ENCODE measurements around the gene ZNF227. TPM values are rescaled to one million over a fixed set of nuclear protein-coding genes. Genes with fewer than 3 reads are reported as not detected.
"Not testable (repeated sequence)": the region's sequence is repeated elsewhere in the genome, so short reads cannot be mapped to it uniquely, and the experiment has no call there.

The ZNF227 gene
- total RNA-seq, result 14.4 and 18.6 TPM in 2 replicates

DNA sequence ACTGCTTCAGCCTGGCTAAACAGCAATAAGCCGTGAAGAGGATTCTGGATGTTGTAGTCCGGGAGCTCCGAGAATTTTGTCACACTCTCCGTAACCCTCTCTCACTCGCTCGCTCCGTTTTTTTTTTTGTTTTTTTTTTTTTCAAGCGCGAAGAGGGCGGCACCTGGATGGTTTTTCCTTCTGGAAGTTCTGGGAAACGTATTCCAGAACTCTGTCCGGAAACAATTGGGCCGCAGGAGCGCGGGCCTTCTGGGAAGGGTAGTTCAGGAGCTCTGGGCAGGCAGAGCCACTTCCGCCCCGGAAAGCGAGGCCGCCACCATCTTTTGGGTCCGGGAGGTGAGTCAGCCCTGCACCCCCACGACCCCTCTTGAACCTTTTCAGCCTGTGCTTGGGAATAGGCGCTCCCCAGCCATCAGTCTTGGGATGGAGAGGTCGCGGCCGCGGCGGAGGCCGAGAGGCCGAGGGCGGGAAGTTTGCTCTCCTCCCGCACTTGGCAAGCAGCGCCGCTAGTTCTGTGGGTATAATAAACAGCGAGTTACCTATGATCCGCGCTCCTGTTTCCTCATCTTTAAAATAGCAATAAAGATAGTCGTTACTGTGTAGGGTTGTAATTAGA, at the start of gene ZNF227:
Gene ZNF227 (plus strand): TSS at position 283 of the 616 bp plus-strand sequence. CDS start 5,261 bp downstream, outside the sequence.
- peak; percentile 92 to 96 for DNase-seq (ENCODE audit: low read depth in 2 of 2)

DNA sequence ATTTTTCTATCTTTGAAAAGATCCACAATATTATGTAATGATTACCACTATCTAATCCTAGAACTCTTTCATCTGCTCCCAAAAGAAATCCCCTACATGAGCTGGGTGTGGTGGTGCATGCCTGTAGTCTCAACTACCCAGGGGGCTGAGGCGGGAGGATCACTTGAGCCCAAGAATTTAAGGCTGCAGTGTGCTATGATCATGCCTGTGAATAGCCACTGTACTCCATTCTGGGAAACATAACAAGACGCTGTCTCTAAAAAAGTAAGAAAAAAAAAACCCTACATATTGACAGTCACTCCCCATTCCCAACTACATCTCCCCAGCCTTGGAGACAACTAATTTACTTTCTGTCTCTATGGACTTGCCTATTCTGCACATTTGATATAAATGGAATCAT, 48.5 kb upstream of the ZNF227 start:
- DNase-seq (ENCODE audit: low read depth in 2 of 2), result no peak

DNA sequence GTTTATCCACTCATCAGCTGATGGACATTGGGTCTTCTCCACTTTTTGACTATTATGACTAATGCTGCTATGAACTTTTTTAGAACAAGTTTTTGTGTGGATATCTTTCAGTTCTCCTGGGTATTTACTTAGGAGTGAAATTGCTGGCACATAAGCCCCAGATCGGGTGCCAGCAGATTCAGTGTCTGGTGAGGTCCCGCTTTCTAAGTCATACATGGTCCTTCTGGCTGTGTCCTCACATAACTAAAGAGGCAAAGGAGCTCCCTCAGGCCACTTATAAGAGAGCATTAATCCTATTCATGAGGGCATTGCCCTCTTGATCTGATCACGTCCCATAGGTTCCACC, 48.0 kb upstream of the ZNF227 start:
- no peak for DNase-seq (ENCODE audit: low read depth in 2 of 2)

GRCh38 chr19:44164673-44165512, 47.4 kb upstream of the ZNF227 start, which contains the start of gene ZNF226:
Gene ZNF226 (plus strand): TSS chr19:44165100. CDS start chr19:44170081, 4,981 bp downstream.
- DNase-seq (ENCODE audit: low read depth in 2 of 2), result peak; percentile 99

DNA sequence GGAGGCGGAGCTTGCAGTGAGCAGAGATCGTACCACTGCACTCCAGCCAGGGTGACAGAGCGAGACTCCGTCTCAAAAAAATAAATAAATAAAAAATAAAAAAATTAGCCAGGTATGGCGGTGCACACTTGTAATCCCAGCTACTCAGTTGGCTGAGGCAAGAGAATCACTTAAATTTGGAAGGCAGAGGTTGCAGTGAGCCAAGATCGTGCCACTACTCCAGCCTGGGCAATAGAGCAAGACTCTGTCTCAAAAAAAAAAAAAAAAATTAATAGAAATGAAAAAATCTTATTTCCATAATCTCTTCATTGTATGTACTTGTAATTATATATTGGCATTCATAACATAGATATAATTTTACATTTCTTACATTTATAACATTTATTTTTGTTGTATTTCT, 41.7 kb upstream of the ZNF227 start:
- DNase-seq (ENCODE audit: low read depth in 2 of 2), result not testable (repeated sequence)

DNA sequence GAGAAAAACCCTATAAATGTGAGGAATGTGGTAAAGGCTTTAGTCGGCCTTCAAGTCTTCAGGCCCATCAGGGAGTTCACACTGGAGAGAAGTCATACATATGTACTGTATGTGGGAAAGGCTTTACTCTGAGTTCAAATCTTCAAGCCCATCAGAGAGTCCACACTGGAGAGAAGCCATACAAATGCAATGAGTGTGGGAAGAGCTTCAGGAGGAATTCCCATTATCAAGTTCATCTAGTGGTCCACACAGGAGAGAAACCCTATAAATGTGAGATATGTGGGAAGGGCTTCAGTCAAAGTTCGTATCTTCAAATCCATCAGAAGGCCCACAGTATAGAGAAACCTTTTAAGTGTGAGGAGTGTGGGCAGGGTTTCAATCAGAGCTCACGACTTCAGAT, 35.7 kb upstream of the ZNF227 start:
- no peak for DNase-seq (ENCODE audit: low read depth in 2 of 2)

DNA sequence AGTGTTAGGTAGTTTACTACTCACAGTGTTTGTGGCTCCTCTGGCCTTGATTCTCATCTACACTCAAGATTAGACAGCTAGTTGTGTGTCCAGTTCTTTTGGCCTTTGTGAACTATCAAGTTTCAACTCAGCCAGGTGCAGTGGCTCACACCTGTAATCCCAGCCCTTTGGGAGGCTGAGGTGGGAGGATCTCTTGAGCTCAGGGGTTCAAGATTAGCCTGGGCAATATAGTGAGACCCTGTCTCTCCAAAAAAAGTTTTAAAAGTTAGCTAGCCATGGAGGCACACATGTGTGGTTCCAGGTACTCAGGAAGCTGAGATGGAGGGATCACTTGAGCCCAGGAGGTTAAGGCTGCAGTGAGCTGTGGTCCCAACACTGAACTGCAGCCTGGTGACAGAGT, 31.4 kb upstream of the ZNF227 start:
- no peak for DNase-seq (ENCODE audit: low read depth in 2 of 2)

DNA sequence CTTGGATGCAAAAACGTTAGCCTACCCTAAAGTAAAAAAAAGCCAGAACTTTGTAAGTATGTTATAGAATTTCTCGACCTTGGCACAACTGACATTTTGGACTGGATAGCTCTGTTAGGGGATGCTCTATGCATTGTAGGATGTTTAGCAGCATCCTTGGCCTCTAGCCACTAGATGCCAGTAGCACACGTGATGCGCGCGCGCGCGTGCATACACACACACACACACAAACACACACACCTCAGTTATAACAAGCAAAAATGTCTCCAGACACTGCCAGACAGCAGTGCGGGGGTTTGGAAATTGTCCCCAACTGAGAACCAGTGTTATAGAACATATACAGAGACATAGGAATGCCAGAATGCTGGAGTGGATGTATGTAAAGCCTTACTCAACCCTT, 30.2 kb upstream of the ZNF227 start:
- DNase-seq (ENCODE audit: low read depth in 2 of 2), result no peak

DNA sequence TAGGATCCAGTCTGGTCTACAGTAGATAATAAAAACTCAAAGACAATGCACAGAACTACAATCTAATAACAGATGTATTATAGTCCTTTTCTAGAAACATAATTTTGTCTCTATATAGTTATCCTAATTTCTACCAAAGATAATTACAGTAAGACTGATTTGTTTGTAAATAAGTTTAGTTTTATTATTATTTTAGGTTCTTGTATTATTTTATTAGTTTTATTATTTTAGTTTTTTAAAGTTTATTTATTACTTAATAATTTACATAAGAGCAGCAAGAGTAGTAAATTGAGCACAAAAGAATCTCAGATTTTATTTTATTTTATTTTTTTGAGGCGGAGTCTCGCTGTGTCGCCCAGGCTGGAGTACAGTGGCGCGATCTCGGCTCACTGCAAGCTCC, 22.3 kb upstream of the ZNF227 start:
- DNase-seq (ENCODE audit: low read depth in 2 of 2), result no peak

DNA sequence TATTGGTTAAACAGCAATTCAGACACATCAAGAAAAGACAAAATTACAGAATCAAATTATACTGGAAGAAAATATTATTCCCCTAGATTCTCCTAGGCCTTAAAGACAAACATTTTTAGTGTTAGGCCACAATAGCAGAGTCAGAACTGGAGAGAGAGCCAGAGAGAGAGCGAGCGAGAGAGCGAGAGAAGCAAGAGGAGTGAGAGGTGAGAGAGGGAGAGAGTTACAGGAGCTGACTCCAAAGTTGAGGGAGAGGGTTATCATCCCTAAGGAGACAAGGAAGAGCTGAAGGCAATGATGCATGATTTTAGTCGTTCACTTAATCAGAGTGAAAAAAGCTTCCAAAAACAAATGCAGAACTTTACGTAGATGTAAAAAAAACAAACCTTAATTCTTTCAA, 20.2 kb upstream of the ZNF227 start:
- DNase-seq (ENCODE audit: low read depth in 2 of 2), result no peak

DNA sequence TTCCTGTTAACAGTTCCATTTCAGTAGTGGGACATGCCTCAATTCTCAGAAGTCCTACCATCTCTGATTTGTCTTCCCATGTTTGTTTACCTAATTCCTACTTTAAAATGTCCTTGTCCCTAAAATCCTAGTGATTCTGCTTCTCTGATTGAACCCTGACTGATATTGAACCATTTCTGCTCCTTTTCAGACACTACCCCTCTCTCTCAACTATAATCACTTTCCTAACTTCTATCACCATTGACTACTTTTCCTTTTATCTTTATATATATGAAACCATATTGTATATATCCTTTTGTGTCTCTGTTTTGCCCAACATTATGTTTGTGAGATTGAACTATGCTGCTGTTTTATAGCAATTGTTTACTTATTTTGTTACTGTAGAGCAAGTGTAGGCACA, 15.6 kb upstream of the ZNF227 start:
- no peak for DNase-seq (ENCODE audit: low read depth in 2 of 2)

DNA sequence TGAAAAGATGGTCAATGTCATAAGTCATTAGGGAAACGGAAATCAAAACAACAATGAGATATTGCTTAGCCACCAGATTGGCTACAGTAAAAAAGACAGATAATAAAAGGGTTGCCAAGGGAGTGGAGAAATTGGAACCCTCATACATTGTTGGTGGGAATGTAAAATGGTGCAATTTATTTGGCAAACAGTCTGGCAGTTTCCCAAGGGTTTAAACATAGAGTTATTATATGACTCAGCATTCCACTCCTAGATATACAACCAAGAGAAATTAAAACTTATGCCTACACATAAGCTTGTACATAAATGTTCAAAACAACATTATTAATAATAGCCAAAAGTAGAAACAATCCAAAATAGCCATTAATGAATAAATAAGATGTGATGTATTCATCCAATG, 9.9 kb upstream of the ZNF227 start:
- DNase-seq (ENCODE audit: low read depth in 2 of 2), result no peak

DNA sequence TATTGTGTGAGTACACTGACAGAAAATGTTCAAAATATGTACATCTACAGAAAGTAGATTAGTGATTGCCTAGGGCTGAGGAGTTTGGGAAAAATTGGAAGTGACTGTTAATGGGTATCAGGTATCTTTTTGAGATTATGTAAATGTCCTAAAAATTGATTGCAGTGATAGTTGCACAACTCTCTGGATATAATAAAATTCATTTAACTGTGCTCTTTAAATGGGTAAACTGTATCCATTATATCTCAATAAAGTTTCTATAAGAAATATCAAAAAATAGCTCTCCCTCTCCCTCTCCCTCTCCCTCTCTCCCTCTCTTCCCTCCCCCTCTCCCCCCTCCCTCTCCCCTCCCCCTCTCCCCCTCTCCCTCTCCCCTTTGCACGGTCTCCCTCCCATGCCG, 9.4 kb upstream of the ZNF227 start:
- no peak for DNase-seq (ENCODE audit: low read depth in 2 of 2)

GRCh38 chr19:44203877-44204276, 8.5 kb upstream of the ZNF227 start:
- not testable (repeated sequence) for DNase-seq (ENCODE audit: low read depth in 2 of 2)

DNA sequence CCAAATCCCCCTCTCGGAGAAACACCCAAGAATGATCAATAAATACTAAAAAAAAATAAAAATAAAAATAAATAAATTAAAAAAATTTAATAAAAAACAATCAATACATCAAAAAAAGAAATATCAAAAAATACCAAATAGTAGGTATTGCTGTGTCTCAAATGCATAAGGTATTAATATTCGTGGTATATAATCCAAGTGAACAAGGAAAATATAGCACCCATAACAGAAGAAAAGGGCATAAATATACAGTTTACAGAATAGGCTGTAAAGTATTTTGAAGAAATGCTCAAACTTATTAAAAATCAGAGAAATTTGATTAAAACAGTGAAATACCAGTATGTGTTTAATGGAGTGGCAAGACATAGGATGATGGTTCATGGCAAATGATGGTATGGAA, 7.6 kb upstream of the ZNF227 start:
- DNase-seq (ENCODE audit: low read depth in 2 of 2), result no peak

- DNase-seq (ENCODE audit: low read depth in 2 of 2), result peak; percentile 82 to 94
Observed at GRCh38 chr19:44207126-44207803, 5.1 kb upstream of the ZNF227 start.

GRCh38 chr19:44212866-44213346, 574 bp downstream of the ZNF227 start:
- peak; percentile 3 to 58 for DNase-seq (ENCODE audit: low read depth in 2 of 2)

DNA sequence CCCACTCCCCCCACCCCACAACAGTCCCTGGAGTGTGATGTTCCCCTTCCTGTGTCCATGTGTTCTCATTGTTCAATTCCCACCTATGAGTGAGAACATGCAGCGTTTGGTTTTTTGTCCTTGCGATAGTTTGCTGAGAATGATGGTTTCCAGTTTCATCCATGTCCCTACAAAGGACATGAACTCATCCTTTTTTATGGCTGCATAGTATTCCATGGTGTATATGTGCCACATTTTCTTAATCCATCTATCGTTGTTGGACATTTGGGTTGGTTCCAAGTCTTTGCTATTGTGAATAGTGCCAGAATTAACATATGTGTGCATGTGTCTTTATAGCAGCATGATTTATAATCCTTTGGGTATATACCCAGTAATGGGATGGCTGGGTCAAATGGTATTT, 7.6 kb downstream of the ZNF227 start:
- DNase-seq (ENCODE audit: low read depth in 2 of 2), result not testable (repeated sequence)

GRCh38 chr19:44220761-44221160, 8.4 kb downstream of the ZNF227 start:
- DNase-seq (ENCODE audit: low read depth in 2 of 2), result not testable (repeated sequence)

DNA sequence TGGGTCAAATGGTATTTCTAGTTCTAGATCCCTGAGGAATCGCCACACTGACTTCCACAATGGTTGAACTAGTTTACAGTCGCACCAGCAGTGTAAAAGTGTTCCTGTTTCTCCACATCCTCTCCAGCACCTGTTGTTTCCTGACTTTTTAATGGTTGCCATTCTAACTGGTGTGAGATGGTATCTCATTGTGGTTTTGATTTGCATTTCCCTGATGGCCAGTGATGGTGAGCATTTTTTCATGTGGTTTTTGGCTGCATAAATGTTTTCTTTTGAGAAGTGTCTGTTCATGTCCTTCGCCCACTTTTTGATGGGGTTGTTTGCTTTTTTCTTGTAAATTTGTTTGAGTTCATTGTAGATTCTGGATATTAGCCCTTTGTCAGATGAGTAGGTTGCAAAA, 9.0 kb downstream of the ZNF227 start:
- not testable (repeated sequence) for DNase-seq (ENCODE audit: low read depth in 2 of 2)

GRCh38 chr19:44228318-44228717, 16.0 kb downstream of the ZNF227 start:
- DNase-seq (ENCODE audit: low read depth in 2 of 2), result no peak

DNA sequence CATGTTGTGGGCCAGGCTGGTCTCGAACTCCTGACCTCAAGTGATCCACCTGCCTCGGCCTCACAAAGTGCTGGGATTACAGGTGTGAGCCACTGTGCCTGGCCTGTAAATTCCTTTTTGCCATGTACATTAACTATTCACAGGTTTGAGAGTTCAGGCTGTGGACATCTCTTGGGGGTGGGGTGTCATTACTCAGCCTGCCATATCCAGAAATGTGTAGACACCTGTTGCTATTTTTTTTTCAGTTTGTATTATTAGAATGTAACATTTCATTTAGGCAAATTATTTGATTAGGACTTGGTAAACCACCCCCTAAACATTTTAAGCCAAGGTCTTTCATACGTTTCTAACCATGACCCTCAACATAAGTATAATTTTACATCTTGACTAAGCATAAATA, 20.5 kb downstream of the ZNF227 start:
- DNase-seq (ENCODE audit: low read depth in 2 of 2), result no peak

All from dermis microvascular lymphatic vessel endothelial cell (primary cell).